VCaP (cell line): ENCODE measurements around the gene ITGA5.

Experiments used
- H3K27ac ChIP-seq: fragments of 450-650 bp; 2 replicates; pipeline ENCODE4 v1.5.1; 2017
- CTCF ChIP-seq: fragments of 450-650 bp; conservative IDR thresholded peaks from 2 replicates; pipeline ENCODE4 v1.5.1; 2017; ENCODE audit warnings: mild to moderate bottlenecking, moderate library complexity

ITGA5 gene

GRCh38 chr12:54349036-54349435 lies 70.0 kb downstream of the ITGA5 start:
- H3K27ac ChIP-seq = no peak overlapping the region
- TF ChIP-seq CTCF = no peak
